Measurements from ENCODE around the gene SRRT.
"Not testable (repeated sequence)": the region's sequence is repeated elsewhere in the genome, so short reads cannot be mapped to it uniquely, and the experiment has no call there.

Gene SRRT

GRCh38 chr7:100895701-100895955, 20.7 kb downstream of the SRRT start, which contains the start of gene ACHE:
Gene ACHE (minus strand): TSS chr7:100895888. CDS start chr7:100894232, 1,656 bp downstream.
- no peak for DNase-seq (ENCODE audit: low spot score)

GRCh38 chr7:100895956-100896731, 21.2 kb downstream of the SRRT start:
- DNase-seq (ENCODE audit: low spot score) = peak; percentile 73

GRCh38 chr7:100896732-100897608, 22.1 kb downstream of the SRRT start:
- peak; percentile 69 for DNase-seq (ENCODE audit: low spot score)

- DNase-seq (ENCODE audit: low spot score) = peak; percentile 68
These were observed 23.0 kb downstream of the SRRT start for GRCh38 chr7:100897772-100898454.

GRCh38 chr7:100899432-100899831, 24.5 kb downstream of the SRRT start:
- DNase-seq (ENCODE audit: low spot score) = no peak

GRCh38 chr7:100900978-100901377, 26.1 kb downstream of the SRRT start:
- DNase-seq (ENCODE audit: low spot score) = no peak

GRCh38 chr7:100901921-100902332, 27.0 kb downstream of the SRRT start:
- DNase-seq (ENCODE audit: low spot score) = no peak

GRCh38 chr7:100902638-100903037, 27.7 kb downstream of the SRRT start:
- no peak for DNase-seq (ENCODE audit: low spot score)

- no peak for DNase-seq (ENCODE audit: low spot score)
These were observed 33.6 kb downstream of the SRRT start for GRCh38 chr7:100908512-100908911.

GRCh38 chr7:100910443-100910842, 35.5 kb downstream of the SRRT start:
- not testable (repeated sequence) for DNase-seq (ENCODE audit: low spot score)

GRCh38 chr7:100911484-100911883, 36.6 kb downstream of the SRRT start:
- DNase-seq (ENCODE audit: low spot score) = no peak

- DNase-seq (ENCODE audit: low spot score) = no peak
These were observed 39.4 kb downstream of the SRRT start for GRCh38 chr7:100914208-100914878.

- peak; percentile 19 for DNase-seq (ENCODE audit: low spot score)
These were observed 40.1 kb downstream of the SRRT start for GRCh38 chr7:100914879-100915447.

- DNase-seq (ENCODE audit: low spot score) = not testable (repeated sequence)
These were observed 44.4 kb downstream of the SRRT start for GRCh38 chr7:100919335-100919734.

GRCh38 chr7:100919779-100920437, 45.0 kb downstream of the SRRT start:
- DNase-seq (ENCODE audit: low spot score) = not testable (repeated sequence)

GRCh38 chr7:100921039-100921438, 46.1 kb downstream of the SRRT start:
- no peak for DNase-seq (ENCODE audit: low spot score)

GRCh38 chr7:100923616-100924015, 48.7 kb downstream of the SRRT start:
- not testable (repeated sequence) for DNase-seq (ENCODE audit: low spot score)

- no peak for DNase-seq (ENCODE audit: low spot score)
These were observed 54.9 kb downstream of the SRRT start for GRCh38 chr7:100929808-100930174.

GRCh38 chr7:100933734-100934133, 58.8 kb downstream of the SRRT start:
- no peak for DNase-seq (ENCODE audit: low spot score)

GRCh38 chr7:100935381-100935780, 60.5 kb downstream of the SRRT start:
- not testable (repeated sequence) for DNase-seq (ENCODE audit: low spot score)

- not testable (repeated sequence) for DNase-seq (ENCODE audit: low spot score)
These were observed 61.3 kb downstream of the SRRT start for GRCh38 chr7:100936167-100936566.

Measured in hematopoietic multipotent progenitor cell treated with erythropoietin and hydrocortisone succinate and interleukin-3 and kit ligand, for 15 days (in vitro differentiated cells).